Activated CD8-positive, alpha-beta memory T cell treated with anti-CD3 and anti-CD28 coated beads, Interleukin-2, amount 10 ng/mL, durations not matched to agents 7 days and 5 days (primary cell): ENCODE measurements around the gene JPH3. TPM values are rescaled to one million over a fixed set of nuclear protein-coding genes. Genes with fewer than 3 reads are reported as not detected.
"Not testable (repeated sequence)": the region's sequence is repeated elsewhere in the genome, so short reads cannot be mapped to it uniquely, and the experiment has no call there.

Source experiments
- ATAC-seq: fragments of 150-1000 bp; cut with Tn5 transposase; one replicate; pipeline ENCODE4 v1.10.0; 2021; ENCODE audit warnings: moderate library complexity
- CTCF ChIA-PET: fragments of 350-600 bp; sonication (Branson Sonifier 250); formaldehyde crosslinking; loops from one replicate; lab custom pipeline; 2021; ENCODE audit warnings: antibody characterized with exemption; lab: Charles Lee
- DNase-seq: peaks from one replicate; pipeline ENCODE4 v3.0.0-alpha.2; 2020
- H3K27ac Mint-ChIP-seq: one replicate; pipeline ENCODE4 v1.8.0; 2021; ENCODE audit warnings: mild to moderate bottlenecking, mixed read lengths
- H3K27me3 Mint-ChIP-seq: one replicate; pipeline ENCODE4 v1.8.0; 2021; ENCODE audit warnings: mixed read lengths
- H3K36me3 Mint-ChIP-seq: one replicate; pipeline ENCODE4 v1.8.0; 2021; ENCODE audit warnings: mild to moderate bottlenecking, mixed read lengths
- H3K4me1 Mint-ChIP-seq: one replicate; pipeline ENCODE4 v1.8.0; 2021; ENCODE audit warnings: mixed read lengths
- H3K4me3 Mint-ChIP-seq: one replicate; pipeline ENCODE4 v1.8.0; 2021; ENCODE audit warnings: mild to moderate bottlenecking, moderate library complexity, mixed read lengths
- H3K9me3 Mint-ChIP-seq: one replicate; pipeline ENCODE4 v1.8.0; 2022; ENCODE audit warnings: low read depth, mixed read lengths
- total RNA-seq, 2 experiments: library from RNA; stranded (reverse); gene quantifications; one replicate each; pipeline ENCODE4 v1.2.3, GENCODE V29; 2021

Gene JPH3
- total RNA-seq, 2 experiments from 2014 or later: not detected

DNA sequence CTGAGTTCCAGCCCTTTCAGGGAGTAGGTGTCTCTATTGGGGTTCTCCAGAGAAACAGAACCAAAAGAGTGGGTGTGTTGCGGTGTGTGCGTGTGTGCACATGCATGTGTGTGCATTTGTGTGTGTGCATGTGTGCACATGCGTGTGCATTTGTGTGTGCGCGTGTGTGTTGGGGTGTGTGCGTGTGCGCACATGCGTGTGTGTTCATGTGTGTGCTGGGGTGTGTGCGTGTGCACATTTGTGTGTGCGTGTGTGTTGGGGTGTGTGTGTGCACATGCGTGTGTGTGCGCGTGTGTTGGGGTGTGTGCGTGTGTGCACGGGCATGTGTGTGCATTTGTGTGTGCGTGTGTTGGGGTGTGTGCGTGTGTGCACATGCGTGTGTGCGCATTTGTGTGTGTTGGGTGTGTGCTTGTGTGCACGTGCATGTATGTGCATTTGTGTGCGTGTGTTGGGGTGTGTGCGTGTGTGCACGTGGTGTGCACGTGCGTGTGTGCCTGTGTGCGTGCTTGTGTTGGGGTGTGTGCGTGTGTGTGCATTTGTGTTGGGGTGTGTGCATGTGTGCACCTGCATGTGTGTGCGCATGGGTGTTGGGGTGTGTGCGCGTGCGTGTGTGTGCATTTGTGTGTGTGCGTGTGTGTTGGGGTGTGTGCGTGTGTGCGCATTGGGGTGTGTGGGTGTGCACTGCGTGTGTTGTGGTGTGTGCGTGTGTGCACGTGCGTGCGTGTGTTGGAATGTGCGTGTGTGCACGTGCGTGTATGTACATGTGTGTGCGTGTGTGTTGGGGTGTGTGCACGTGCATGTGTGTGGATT is 38.4 kb upstream of the JPH3 start:
- Mint-ChIP-seq H3K27me3 (no peaks in the 10 kb centered on the region), H3K27ac (no peak overlapping the region), H3K36me3 (no peaks in the 10 kb centered on the region), H3K9me3 (peaks cover 10% of the 10 kb centered on the region), H3K4me3 (no peak overlapping the region), H3K4me1 (no peaks in the 10 kb centered on the region)
- no peak for ATAC-seq
- DNase-seq: no peak
- CTCF ChIA-PET: no interaction called here

DNA sequence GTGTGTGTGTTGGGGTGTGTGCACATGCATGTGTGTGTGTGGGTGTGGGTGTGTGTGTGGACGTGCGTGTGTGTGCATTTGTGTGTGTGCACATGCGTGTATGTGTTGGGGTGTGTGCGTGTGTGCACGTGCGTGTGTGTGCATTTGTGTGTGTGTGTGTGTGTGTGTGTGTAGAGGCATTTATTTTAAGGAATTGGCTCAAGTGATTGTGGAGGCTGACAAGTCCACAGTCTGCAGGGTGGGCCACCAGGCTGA is 37.9 kb upstream of the JPH3 start:
- Mint-ChIP-seq H3K4me1 (no peaks in the 10 kb centered on the region), H3K27ac (no peak overlapping the region), H3K36me3 (no peaks in the 10 kb centered on the region), H3K27me3 (peaks cover under 1% of the 10 kb centered on the region), H3K4me3 (no peak overlapping the region), H3K9me3 (peaks cover 10% of the 10 kb centered on the region)
- CTCF ChIA-PET: no interaction called here
- DNase-seq (no peak), ATAC-seq (no peak)

DNA sequence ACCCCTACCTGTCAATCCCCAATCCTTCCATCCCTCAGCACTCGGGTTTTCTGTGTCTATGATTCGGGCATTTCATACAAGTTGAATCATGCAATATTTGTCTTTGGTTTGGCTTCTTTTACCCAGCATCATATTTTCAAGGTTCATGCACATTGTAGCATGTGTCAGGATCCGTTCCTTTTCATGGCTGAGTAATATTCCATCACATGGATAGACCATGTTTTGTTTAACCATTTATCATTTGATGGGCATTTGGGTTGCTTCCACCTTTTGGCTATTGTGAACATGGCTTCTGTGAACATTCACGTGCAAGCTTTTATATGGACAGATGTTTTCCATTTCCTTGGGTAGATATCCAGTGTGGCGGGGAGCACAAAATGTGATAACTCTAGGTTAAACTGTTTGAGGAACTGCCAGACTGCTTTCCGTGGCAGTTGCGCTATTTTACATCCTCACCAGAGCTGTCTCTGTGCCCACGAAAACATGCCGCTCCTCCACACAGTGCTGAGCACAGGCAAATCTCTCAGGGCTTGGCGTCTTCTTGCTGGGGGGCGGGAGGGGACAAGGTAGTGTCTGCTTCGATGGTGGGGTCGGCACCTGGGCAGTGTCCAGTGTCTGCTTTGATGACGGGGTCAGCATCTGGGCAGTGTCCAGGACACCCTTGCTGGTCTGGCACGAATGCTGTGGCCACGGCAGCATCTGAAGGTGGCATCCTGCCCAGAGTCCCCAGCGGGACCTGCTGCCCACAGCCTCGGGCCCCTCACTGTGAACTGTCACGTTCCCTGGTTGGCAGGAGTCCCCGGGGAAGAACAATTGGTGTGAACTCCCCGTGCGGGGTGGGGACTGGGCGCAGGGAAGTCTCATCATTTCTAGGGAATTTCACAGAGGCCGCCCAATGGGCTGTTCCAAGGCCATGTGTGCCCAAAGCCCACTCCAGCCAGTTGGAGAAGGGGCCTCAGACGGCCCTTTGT is 32.4 kb upstream of the JPH3 start:
- CTCF ChIA-PET: no interaction called here
- no peak overlapping the region for H3K27ac Mint-ChIP-seq
- ATAC-seq (no peak), DNase-seq (no peak)
- no peaks in the 10 kb centered on the region for H3K4me1 Mint-ChIP-seq
- H3K4me3 Mint-ChIP-seq: no peak overlapping the region
- no peaks in the 10 kb centered on the region for H3K9me3 Mint-ChIP-seq
- peaks cover 7% of the 10 kb centered on the region for H3K27me3 Mint-ChIP-seq
- no peaks in the 10 kb centered on the region for H3K36me3 Mint-ChIP-seq

DNA sequence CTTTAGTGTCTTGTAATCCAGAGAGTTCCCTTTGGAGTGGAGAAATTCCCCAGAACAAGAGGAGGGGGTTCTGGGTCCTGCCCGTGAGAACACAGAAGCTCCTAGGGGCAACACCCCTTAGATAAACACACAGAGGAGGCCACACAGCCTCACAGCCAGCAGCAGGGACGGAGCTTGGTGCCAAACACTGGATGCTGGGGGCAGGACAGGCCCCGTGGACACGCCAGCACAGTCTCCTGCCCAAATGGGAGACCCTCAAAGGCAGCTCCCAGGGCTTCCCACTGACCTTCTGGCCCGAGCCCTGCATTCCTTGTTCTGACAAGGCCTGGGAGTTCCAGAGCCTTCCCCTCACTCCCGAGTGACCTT is 31.8 kb upstream of the JPH3 start:
- ATAC-seq: no peak
- H3K9me3 Mint-ChIP-seq: no peaks in the 10 kb centered on the region
- DNase-seq: no peak
- peaks cover 7% of the 10 kb centered on the region for H3K27me3 Mint-ChIP-seq
- CTCF ChIA-PET: interaction anchor here (1.6 kb wide), 1 partner anchor 66 kb away, joined by 4 read pairs; no protein-coding TSS in a partner anchor
- no peak overlapping the region for H3K27ac Mint-ChIP-seq
- no peaks in the 10 kb centered on the region for H3K4me1 Mint-ChIP-seq
- no peaks in the 10 kb centered on the region for H3K36me3 Mint-ChIP-seq
- no peak overlapping the region for H3K4me3 Mint-ChIP-seq

DNA sequence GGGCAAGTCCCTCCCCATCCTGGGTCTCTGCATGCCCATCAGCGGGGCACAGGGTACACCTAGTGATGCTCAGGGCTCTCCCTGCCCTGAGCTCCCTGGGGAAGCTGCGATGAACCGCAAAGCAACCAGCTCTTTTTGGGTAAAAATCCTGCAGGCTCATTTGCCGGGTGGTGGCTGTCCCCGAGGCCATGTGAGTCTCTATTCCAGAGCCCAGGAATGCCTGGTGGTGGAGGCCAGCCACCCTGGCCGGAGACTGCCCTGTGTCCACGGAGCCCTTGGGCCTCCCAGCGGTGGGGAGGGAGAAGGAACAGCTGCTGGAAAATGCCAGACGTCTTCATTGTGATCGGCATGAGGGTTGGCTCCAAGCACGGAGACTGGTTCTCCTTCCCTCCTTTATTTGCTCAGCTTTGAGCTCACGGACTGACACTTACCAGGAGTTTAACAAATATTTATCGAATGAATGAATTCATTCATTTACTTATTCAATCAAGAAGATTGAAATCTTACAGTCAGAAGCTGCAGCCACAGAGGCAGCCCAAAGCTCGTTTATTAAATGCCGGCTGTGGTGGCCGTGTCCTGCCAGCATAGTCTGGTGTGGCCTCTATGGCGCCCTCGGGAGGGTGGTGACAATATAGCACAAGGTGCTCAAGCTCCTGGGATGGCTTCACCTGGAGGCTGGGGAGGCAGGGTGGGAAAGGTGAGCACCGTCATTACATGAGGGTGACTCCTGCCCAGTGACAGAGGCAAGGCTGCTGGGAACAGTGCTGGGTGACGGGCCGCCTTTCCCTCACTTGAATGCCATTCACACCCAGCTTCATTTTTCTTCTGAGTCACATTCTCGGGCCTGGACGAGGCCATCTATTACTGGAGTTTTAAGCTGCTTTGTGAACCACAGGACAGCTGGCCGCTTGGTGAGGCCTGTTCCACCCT is 31.1 kb upstream of the JPH3 start:
- no peak overlapping the region for H3K27ac Mint-ChIP-seq
- CTCF ChIA-PET: interaction anchor here (0.8 to 1.6 kb wide), 2 partner anchors 65 to 198 kb away, joined by 3 to 4 read pairs; no protein-coding TSS in a partner anchor
- ATAC-seq (no peak), DNase-seq (no peak)
- H3K27me3 Mint-ChIP-seq: peaks cover 7% of the 10 kb centered on the region
- no peak overlapping the region for H3K4me3 Mint-ChIP-seq
- no peaks in the 10 kb centered on the region for H3K4me1 Mint-ChIP-seq
- H3K9me3 Mint-ChIP-seq: no peaks in the 10 kb centered on the region
- no peaks in the 10 kb centered on the region for H3K36me3 Mint-ChIP-seq

DNA sequence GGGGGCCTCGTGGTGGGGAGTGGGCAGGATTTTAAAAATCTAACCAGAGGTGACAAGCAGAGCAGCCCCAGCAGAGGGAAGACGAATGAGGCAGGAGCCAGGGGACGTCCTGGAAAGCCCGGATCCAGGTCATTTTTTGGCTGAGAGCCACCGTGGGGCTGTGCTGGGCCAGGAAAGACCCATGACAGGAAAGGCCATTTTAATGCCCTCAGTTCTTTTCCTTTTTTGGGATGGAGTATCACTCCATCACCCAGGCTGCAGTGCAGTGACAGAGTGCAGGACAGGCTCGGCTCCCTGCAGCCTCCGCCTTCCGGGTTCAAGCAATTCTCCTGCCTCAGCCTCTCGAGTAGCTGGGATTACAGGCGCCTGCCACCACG is 30.5 kb upstream of the JPH3 start:
- DNase-seq: no peak
- Mint-ChIP-seq H3K27me3 (peaks cover 11% of the 10 kb centered on the region), H3K4me3 (no peak overlapping the region), H3K36me3 (no peaks in the 10 kb centered on the region), H3K9me3 (no peaks in the 10 kb centered on the region), H3K4me1 (no peaks in the 10 kb centered on the region), H3K27ac (no peak overlapping the region)
- ATAC-seq: no peak
- CTCF ChIA-PET: interaction anchor here (0.8 to 1.6 kb wide), 2 partner anchors 65 to 198 kb away, joined by 3 to 4 read pairs; no protein-coding TSS in a partner anchor

DNA sequence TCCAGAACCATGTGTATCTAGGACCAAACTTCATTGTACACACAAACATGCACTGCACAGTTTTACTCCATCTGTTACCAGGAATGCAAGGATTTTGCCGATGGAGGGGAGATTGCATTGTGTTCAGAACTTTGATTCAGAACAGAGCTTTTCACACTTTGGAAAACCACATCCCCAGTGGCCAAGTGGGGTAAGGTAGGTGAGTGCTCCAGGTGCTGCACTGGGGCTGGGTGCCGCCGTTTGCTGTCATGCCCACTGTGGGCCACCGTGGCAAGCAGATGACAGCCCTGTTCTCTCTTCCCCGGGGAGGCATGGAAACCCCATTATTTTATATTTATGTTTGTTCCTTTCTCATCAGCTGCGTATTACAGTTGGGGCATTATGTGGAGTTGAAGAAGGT is 29.3 kb upstream of the JPH3 start:
- CTCF ChIA-PET: no interaction called here
- H3K27me3 Mint-ChIP-seq: peaks cover 11% of the 10 kb centered on the region
- no peak overlapping the region for H3K27ac Mint-ChIP-seq
- H3K4me3 Mint-ChIP-seq: no peak overlapping the region
- no peaks in the 10 kb centered on the region for H3K36me3 Mint-ChIP-seq
- no peaks in the 10 kb centered on the region for H3K4me1 Mint-ChIP-seq
- DNase-seq: no peak
- no peaks in the 10 kb centered on the region for H3K9me3 Mint-ChIP-seq
- ATAC-seq: no peak

DNA sequence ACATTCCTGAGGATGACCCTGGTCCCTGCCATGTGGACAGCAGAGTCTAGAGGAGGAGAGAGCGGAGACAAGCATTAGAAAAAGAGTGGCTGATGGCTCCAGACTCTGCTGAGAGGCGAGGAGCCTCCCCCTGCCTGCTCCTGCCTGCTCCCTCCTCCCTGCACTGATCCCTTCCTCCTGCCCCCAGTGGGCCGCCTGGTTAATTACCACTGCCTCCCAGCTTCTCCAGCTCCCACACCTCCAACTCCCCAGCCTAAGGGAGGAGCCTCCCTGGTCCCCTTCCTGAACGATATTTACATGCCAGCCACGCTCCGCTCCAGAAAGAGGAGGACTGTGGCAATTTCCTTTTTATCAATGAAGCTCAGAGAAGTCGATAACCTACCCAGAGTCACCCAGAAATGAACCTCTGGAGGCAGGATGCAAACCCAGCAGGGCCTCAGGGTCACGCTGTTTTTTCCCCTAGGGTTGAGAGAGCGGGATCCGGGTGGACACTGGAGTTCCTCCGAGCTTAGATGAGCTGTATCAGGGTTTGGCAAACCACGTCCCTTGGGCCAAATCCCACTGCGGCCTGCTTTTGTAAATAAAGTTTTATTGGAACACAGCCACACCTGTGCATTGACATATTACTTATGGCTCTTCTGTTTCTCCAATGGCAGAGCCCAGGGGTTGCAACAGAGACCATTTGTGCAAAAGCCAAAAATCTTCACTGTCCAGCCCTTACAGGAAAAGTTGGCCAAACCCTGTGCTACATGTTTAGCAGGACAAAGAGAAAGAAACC is 27.1 kb upstream of the JPH3 start:
- Mint-ChIP-seq H3K36me3 (no peaks in the 10 kb centered on the region), H3K4me1 (no peaks in the 10 kb centered on the region), H3K27ac (no peak overlapping the region), H3K4me3 (no peak overlapping the region), H3K9me3 (no peaks in the 10 kb centered on the region), H3K27me3 (peaks cover 14% of the 10 kb centered on the region)
- ATAC-seq: no peak
- DNase-seq: no peak
- CTCF ChIA-PET: no interaction called here

DNA sequence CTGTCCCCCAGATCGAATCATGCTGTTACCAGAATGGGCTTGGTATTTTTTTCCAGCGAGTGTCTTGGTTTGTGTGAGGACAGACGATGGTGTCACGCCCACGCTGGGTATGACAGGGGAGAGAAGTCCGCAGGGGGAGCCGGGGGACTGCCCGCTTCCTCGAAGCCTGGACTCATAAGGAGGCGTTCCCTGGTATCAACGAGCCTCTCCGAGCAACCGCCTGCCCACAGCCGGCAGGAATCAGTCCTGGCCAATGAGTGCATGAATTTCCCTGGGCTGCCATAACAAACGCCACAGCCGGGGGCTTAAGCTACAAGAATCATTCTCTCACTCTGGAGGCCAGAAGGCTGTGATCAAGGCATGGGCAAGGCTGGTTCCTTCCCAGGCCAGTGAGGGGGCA is 26.1 kb upstream of the JPH3 start:
- ATAC-seq (no peak), DNase-seq (no peak)
- Mint-ChIP-seq H3K9me3 (no peaks in the 10 kb centered on the region), H3K27ac (no peak overlapping the region), H3K4me1 (no peaks in the 10 kb centered on the region), H3K27me3 (peaks cover 14% of the 10 kb centered on the region), H3K4me3 (no peak overlapping the region), H3K36me3 (no peaks in the 10 kb centered on the region)
- CTCF ChIA-PET: no interaction called here

DNA sequence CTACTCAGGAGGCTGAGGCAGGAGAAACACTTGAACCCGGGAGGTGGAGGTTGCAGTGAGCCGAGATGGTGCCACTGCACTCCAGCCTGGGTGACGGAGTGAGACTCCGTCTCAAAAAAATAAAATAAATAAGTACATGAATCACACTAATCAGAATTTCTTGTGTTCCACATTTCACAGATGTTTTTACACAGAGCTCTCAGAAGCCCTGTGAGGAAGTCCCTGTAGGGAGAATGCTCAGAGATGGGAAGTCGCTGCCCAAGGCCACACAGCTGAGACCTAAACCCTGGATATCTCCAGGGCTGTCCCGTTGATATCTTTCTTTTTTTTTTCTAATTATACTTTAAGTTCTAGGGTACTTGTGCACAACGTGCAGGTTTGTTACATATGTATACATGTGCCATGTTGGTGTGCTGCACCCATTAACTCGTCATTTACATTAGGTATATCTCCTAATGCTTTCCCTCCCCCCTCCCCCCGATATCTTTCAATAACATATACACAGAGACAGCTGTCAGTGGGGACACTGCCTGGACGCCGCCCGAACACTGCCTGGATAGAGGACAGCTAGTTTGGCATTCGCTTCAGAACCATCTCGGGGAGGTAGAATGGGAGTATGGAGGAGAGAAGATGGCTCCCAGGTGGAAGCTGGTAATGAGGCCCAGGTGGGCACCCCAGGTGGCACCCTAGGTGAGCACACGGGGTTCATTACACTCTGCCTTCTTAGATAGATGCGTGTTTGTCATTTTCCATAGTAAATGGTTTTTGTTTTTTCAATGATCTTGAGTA is 24.0 kb upstream of the JPH3 start:
- H3K27me3 Mint-ChIP-seq: peaks cover 30% of the 10 kb centered on the region
- not testable (repeated sequence) for H3K4me3 Mint-ChIP-seq, H3K4me1 Mint-ChIP-seq, ATAC-seq, H3K27ac Mint-ChIP-seq, H3K9me3 Mint-ChIP-seq, DNase-seq, H3K36me3 Mint-ChIP-seq
- CTCF ChIA-PET: interaction anchor here (0.7 to 1.0 kb wide), 2 partner anchors 57 to 186 kb away, joined by 3 read pairs; no protein-coding TSS in a partner anchor

DNA sequence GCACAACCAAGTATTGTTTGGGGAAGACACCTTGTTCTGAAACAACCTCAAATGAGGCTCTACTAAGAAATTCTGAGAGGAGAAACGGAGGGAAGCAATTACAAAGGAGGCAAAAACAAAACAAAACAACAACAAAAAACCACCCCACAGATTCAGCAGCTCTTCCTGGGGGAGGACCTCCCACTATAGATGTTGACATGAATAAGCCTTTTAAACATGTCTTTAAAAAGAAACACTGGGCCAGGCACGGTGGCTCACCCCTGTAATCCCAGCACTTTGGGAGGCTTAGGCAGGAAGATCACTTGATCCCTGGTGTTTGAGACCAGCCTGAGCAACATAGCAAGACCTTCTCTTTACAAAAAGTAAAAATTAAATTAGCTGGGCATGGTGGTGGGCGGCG is 22.6 kb upstream of the JPH3 start:
- no peak overlapping the region for H3K4me3 Mint-ChIP-seq
- no peaks in the 10 kb centered on the region for H3K36me3 Mint-ChIP-seq
- ATAC-seq (no peak), DNase-seq (no peak)
- H3K9me3 Mint-ChIP-seq: no peaks in the 10 kb centered on the region
- H3K27ac Mint-ChIP-seq: no peak overlapping the region
- CTCF ChIA-PET: interaction anchor here (0.8 kb wide), 1 partner anchor 155 kb away, joined by 5 read pairs; no protein-coding TSS in a partner anchor
- peaks cover 36% of the 10 kb centered on the region for H3K27me3 Mint-ChIP-seq
- H3K4me1 Mint-ChIP-seq: no peaks in the 10 kb centered on the region

DNA sequence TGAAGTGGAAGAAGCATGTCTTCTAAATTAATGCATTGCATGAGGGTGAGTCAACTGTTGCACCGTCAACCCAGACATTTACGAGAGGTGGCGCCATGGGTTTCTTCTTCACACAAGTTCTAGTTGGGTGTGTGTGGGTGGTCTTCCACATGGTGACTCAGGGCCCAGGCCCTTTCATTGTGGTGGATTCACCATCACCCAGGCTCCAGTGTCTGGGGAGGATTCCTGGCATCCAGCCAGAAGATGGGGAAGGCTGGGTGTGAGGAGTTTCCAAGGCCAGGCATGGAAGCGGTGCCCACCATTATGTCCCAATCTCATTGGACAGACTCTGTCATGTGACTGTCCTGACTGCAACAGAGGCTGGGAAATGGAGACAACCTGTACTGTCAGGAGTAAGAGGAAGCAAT is 21.4 kb upstream of the JPH3 start:
- CTCF ChIA-PET: interaction anchor here (0.7 kb wide), 1 partner anchor 1247 kb away, joined by 4 read pairs; no protein-coding TSS in a partner anchor
- ATAC-seq (no peak), DNase-seq (no peak)
- H3K36me3 Mint-ChIP-seq: no peaks in the 10 kb centered on the region
- peaks cover 36% of the 10 kb centered on the region for H3K27me3 Mint-ChIP-seq
- H3K27ac Mint-ChIP-seq: no peak overlapping the region
- H3K4me3 Mint-ChIP-seq: no peak overlapping the region
- H3K4me1 Mint-ChIP-seq: no peaks in the 10 kb centered on the region
- H3K9me3 Mint-ChIP-seq: no peaks in the 10 kb centered on the region
